Umbilical cord (tissue), 2 donors: ENCODE measurements around the gene NOTUM. TPM values are rescaled to one million over a fixed set of nuclear protein-coding genes. Genes with fewer than 3 reads are reported as not detected.

ENCODE experiments used
- DNase-seq: peaks from one replicate; pipeline ENCODE4 v3.0.0-alpha.2; 2015; ENCODE audit warnings: low spot score
- total RNA-seq: library from RNA; depleted of rRNA; stranded (reverse); fragments of >200 nt; gene quantifications from one replicate; pipeline ENCODE4 v1.2.3, GENCODE V29; 2014; ENCODE audit warnings: low replicate concordance; ENCODE audit not compliant: insufficient read depth

Gene NOTUM
- total RNA-seq, 1 donor from 2014 or later, result not detected

GRCh38 chr17:81977211-81977808 is 16.3 kb upstream of the NOTUM start, which contains the start of gene ASPSCR1:
TSS of gene ASPSCR1 (plus strand) at chr17:81977629. CDS start at chr17:81977647, 18 bp downstream.
- DNase-seq, result peak; percentile 91

- DNase-seq, result no peak
Observed at GRCh38 chr17:81976332-81977210, 15.6 kb upstream of the NOTUM start.

- no peak for DNase-seq
Observed at GRCh38 chr17:81973432-81973831, 12.4 kb upstream of the NOTUM start.

GRCh38 chr17:81968850-81969812 is 8.1 kb upstream of the NOTUM start:
- no peak for DNase-seq

- no peak for DNase-seq
Observed at GRCh38 chr17:81968396-81968745, 7.4 kb upstream of the NOTUM start.

- peak; percentile 94 for DNase-seq
Observed at GRCh38 chr17:81967533-81968395, 6.8 kb upstream of the NOTUM start.

- DNase-seq, result no peak
Observed at GRCh38 chr17:81967244-81967532, 6.2 kb upstream of the NOTUM start.

GRCh38 chr17:81966343-81967243 is 5.6 kb upstream of the NOTUM start:
- DNase-seq, result peak; percentile 85

GRCh38 chr17:81964081-81964849 is 3.3 kb upstream of the NOTUM start:
- no peak for DNase-seq

GRCh38 chr17:81962499-81963441 is 1.8 kb upstream of the NOTUM start:
- no peak for DNase-seq

GRCh38 chr17:81961521-81962498 is 823 bp upstream of the NOTUM start:
- DNase-seq, result no peak

GRCh38 chr17:81960130-81960958 is 643 bp downstream of the NOTUM start:
- no peak for DNase-seq

GRCh38 chr17:81959362-81960129 is 1.4 kb downstream of the NOTUM start:
- DNase-seq, result peak; percentile 46

GRCh38 chr17:81958633-81959342 is 2.2 kb downstream of the NOTUM start:
- DNase-seq, result no peak
